Germinal center (tissue), 1 donor: ENCODE results near the gene LRFN2.

ENCODE experiments used
- DNase-seq: peaks from one replicate; pipeline ENCODE4 v3.0.0; 2012; ENCODE audit warnings: mixed read lengths, low spot score

Gene LRFN2

GRCh38 chr6:40377173-40377806 lies 209.9 kb downstream of the LRFN2 start:
- no peak for DNase-seq

- no peak for DNase-seq
Measured at GRCh38 chr6:40376113-40376650, 211.0 kb downstream of the LRFN2 start.

- DNase-seq, result no peak
Measured at GRCh38 chr6:40373267-40373666, 213.9 kb downstream of the LRFN2 start.

GRCh38 chr6:40371621-40372020 lies 215.5 kb downstream of the LRFN2 start:
- DNase-seq, result no peak

GRCh38 chr6:40371095-40371494 lies 216.1 kb downstream of the LRFN2 start:
- DNase-seq, result no peak

- DNase-seq, result no peak
Measured at GRCh38 chr6:40369891-40370290, 217.3 kb downstream of the LRFN2 start.

GRCh38 chr6:40369042-40369441 lies 218.1 kb downstream of the LRFN2 start:
- DNase-seq, result no peak

- DNase-seq, result no peak
Measured at GRCh38 chr6:40362859-40363258, 224.3 kb downstream of the LRFN2 start.

- DNase-seq, result no peak
Measured at GRCh38 chr6:40359808-40360207, 227.4 kb downstream of the LRFN2 start.

- no peak for DNase-seq
Measured at GRCh38 chr6:40358473-40359460, 228.4 kb downstream of the LRFN2 start.

- no peak for DNase-seq
Measured at GRCh38 chr6:40356242-40356910, 230.8 kb downstream of the LRFN2 start.

GRCh38 chr6:40355532-40355931 lies 231.6 kb downstream of the LRFN2 start:
- no peak for DNase-seq

GRCh38 chr6:40355066-40355465 lies 232.1 kb downstream of the LRFN2 start:
- DNase-seq, result no peak

GRCh38 chr6:40353967-40354452 lies 233.2 kb downstream of the LRFN2 start:
- DNase-seq, result no peak

- no peak for DNase-seq
Measured at GRCh38 chr6:40353197-40353966, 233.8 kb downstream of the LRFN2 start.

- no peak for DNase-seq
Measured at GRCh38 chr6:40352527-40353170, 234.5 kb downstream of the LRFN2 start.

- DNase-seq, result no peak
Measured at GRCh38 chr6:40352006-40352405, 235.2 kb downstream of the LRFN2 start.

GRCh38 chr6:40350747-40351217 lies 236.4 kb downstream of the LRFN2 start:
- DNase-seq, result no peak

- DNase-seq, result no peak
Measured at GRCh38 chr6:40349901-40350746, 237.0 kb downstream of the LRFN2 start.
